NCI-H187 (cell line): ENCODE results near the gene FYCO1.

Experiments
- DNase-seq, 2 experiments: peaks; one replicate each; lab custom pipeline; 2025; lab: John Stamatoyannopoulos, UW

FYCO1 gene

GRCh38 chr3:45943207-45943846 is 52.3 kb downstream of the FYCO1 start, which contains the start of gene CXCR6:
TSS of gene CXCR6 (plus strand) at chr3:45943464. CDS start at chr3:45946482, 3,018 bp downstream.
- DNase-seq = no peak

DNA sequence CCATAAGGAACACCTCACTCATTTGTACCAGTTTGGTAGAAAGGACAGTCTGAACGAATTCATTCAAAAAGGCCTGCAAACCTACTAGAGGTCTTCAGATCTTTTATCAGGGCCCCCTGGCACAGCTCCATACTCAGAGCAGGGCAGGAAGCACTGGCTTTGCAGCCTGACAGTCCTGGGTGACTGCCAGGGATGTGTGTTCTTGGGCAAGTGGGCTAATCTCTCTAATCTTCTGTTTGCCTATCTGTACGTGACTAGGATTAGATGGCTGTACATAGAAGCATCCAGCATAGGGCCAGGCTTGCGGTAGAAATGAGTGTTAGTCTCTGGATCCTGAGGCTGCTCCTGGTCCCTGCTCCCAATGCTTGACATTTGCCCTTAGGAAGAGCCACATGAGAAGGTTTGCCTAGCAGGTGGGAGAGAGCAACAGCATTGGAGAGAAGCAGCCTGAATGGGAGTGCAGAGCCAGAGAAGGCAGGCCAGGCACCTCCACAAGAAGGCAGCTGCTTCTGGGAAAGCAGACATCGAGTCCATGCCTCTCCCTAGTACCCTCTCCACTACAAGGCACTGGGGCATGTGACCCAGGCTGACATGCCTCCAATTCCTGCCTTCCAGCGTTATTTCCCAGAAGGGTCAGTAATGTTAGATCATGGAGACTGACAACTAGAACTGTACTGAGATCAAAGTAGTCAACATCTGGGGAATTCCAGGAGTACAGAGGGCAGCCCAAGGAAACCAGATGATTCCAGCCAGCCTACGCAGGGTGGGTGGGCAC is 53.4 kb downstream of the FYCO1 start:
- DNase-seq = no peak

DNA sequence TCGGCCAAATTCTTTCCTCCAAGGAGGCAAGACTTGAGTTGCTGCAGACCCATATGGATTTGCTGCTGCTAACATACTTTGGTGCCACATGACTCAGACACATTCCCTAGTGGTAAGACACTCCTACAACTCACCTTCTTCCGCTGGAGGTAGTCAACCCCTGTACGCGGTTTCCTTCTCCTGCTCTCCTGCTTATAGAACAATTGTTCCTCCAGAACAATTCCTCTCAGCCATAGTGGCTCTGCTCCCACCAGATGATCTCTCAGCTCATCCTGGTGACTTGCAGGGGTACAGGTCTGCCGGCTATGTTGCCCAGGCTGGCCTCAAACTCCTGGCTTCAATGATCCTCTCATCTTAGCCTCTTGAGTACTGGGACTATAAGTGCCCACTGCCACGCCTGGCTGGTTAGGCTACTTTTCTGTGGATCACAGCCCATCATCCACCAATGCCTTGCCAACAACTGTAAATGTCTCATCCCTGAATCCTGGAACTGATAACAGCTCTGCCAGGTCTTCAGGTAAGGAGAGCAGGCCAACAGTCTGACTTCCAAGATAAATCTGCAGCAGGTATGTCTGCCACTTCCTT is 54.8 kb downstream of the FYCO1 start:
- DNase-seq = no peak

GRCh38 chr3:45940004-45940780 is 55.4 kb downstream of the FYCO1 start:
- no peak for DNase-seq

DNA sequence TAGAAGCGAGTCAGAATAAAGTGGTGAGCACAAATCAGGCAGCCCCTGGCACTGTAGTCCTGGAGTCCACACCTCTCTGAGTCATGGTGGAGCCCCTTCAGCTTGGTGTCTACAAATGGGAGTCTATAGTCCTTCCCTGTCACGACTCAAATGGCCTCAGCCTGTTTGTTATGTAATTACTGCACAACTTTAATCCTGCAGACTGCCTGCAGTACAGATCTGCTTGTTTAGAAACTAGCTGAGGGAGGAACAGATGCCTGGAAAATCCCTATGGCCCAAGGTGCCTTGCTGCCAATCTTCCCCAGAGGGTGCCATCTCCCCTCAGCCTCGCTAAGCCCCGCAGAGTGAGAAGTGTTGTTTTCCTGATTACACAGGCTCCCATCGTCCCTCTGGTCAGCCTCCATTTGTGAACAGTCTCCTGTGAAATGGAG is 56.3 kb downstream of the FYCO1 start:
- DNase-seq = no peak

- DNase-seq = peak; percentile 12 to 42
Measured at GRCh38 chr3:45938864-45939263, 56.8 kb downstream of the FYCO1 start.

DNA sequence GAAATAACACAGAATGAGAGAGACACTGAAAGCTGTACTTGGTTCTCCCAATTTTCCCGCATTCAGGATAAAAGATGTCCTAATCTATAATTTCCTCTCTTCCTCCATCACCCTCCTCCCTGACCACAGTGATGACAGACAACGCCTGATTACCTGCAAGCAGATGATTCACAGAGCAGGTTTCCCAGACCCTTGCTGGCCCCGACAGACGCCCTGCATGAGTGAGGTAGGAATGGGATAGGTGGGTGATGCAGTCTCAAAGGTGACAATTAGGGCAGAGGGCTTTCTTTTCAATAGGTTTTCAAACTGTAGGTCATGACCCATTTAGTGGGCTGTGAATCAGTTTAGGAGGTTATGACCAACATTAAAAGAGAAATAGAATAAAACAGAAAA is 57.6 kb downstream of the FYCO1 start:
- DNase-seq = no peak

DNA sequence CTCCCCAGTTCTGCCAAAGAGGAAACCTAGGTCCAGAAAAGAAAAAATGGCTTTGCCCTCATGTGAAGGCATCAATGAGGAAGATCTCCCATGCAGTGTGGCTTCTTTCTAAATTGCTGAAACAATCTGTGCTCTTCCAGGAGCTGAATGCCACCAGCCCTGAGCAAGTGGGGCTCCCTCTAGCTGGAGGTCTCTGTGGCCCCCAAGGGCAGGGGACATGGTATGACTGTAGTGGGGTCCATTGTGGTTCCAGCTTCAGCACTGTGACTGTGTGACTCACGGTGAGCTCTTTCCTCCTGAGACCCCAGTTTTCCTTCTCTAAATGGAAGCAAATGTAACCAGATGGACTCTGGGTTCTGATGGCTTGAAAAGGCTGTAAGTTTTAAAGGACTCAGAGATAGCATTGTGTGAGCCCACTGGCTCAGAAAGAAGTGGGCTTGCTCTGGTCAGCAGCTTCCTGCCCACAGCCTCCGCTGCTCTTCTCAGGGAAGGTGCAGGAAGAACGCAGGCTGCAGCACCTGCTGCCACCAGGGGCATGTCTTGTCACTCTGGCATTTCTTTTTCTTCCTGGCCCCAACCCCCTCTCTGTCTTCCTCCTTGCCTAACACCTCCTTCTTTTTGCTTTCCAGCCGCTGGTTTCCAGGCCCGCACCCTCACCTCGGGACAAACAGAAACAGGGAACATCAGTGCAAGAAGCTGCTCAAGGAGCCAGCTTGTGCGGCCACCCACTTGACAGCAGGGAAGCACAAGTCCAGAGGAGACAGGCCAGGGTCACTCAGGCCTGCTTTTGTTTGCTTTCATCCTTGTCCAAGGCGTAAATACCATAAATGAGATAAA is 58.2 kb downstream of the FYCO1 start:
- DNase-seq = no peak

- no peak for DNase-seq
Measured at GRCh38 chr3:45936261-45936660, 59.4 kb downstream of the FYCO1 start.

GRCh38 chr3:45933591-45933990 is 62.0 kb downstream of the FYCO1 start:
- DNase-seq = no peak

DNA sequence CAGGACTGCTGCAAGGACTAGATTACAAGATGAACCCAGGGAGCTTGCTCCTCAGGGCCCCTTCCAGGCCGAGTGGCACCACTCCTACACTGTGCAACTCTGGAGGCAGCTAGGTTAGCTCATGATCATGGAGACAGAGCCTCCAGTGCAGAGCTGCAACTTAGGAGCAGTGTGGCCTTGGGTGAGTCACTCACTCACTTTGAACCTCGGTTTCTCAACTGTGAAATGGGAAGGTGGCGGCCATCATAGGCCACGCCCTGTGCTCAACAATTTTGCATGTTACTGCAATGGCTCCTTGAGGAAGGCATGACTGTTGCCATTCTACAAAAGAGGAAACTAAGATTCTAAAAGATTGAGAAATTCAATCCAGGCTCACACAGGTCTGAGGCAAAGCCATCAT is 63.5 kb downstream of the FYCO1 start:
- no peak for DNase-seq

- no peak for DNase-seq
Measured at GRCh38 chr3:45931496-45931895, 64.1 kb downstream of the FYCO1 start.

- peak in 1 of 2 experiments; percentile 1 for DNase-seq
Measured at GRCh38 chr3:45929042-45929679, 66.5 kb downstream of the FYCO1 start.

GRCh38 chr3:45927881-45928280 is 67.7 kb downstream of the FYCO1 start:
- DNase-seq = no peak

GRCh38 chr3:45923755-45924154 is 71.9 kb downstream of the FYCO1 start:
- DNase-seq = no peak

GRCh38 chr3:45922950-45923590 is 72.6 kb downstream of the FYCO1 start:
- no peak for DNase-seq

GRCh38 chr3:45922039-45922326 is 73.6 kb downstream of the FYCO1 start:
- DNase-seq = no peak

DNA sequence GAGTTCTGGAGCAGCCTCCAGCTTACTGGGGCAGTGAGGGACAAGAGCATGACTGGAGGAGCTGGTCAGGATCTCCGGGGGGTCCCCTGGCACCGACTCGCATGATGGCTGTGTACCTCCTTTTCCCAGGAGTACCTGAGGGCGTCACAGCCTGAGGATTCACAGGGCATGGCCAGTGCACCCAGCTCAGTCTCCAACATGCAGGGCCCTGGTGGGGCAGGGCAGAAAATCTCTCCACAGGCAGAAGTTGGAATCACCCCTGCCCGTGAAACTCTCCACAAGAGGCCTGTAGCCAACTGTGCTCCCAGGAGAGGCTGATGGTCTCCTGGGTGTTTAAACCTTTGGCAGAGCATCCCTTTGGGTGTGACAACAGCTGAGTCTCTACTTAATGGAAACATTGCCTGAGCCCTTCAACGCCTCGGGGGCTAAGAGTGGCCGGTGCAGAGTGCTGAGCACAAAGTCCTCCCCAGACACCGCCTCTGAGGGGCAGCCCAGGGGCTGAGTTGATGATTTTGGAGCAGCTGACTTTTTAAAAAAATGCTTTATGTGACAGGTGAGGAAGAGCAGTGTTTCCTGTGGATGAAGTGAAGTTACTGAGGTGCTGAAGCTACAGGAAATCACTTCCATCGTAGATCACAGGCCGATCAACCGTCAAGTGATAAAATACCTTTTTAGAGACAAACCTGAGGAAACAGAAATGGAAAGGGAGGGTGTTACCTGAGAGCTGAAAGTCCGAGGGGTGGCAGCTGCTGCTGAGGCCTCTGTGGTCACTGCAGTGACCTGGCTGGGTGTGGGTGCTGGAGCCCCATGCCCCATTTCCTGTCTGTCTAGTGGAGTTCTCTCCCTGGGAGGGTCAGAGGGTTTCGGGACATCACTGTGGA is 74.2 kb downstream of the FYCO1 start:
- no peak for DNase-seq

DNA sequence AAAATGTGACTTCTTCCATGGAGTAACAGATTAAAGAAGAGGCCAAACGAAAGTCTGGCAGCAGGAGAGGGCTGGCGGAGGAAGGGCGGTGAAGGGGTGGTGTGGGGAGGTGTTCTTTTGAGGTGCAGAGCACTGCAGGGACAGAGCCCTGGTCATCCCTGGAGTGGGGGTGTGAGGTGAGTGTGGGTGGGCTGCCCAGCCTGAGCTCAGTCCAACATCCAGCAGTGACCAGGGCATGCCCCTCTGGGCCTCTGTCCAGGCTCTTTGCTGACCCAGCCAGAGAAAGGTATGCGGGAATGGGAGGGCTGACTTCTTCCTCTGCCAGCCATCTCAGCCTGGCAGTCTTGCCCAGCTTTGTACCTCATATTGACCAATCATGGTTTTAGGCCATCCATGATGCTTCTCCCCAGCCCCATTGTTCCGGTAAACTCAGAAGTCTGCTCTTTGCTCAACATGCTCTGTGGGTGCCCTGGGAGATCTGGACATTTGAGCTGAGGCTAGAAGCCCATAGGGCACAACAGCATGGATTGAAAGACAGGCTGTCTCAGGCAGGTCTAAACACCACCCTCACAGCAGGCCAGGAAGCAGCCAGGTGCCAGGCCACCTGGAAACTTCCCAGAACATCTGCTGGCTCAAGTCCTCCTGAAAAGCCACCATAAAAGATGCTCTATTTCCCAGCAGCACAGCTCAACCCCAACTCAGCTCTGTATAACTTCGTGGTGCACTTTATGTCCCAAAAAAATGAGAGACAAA is 78.3 kb downstream of the FYCO1 start:
- no peak for DNase-seq
